Lower leg skin (tissue), 3 donors: ENCODE results near the gene PRRG3.

Experiments used
- CTCF ChIP-seq, 3 donors: fragments of 450-650 bp; IDR thresholded peaks; one replicate each; pipeline ENCODE4 v1.5.1; 2016; ENCODE audit warnings: antibody characterized with exemption in 3 of 3, mild to moderate bottlenecking in 3 of 3, moderate library complexity in 2 of 3
- POLR2A ChIP-seq, 2 donors: fragments of 450-650 bp; IDR thresholded peaks; one replicate each; pipeline ENCODE4 v1.6.1; 2016 to 2017; ENCODE audit warnings: antibody characterized with exemption in 2 of 2, mild to moderate bottlenecking in 1 of 2, moderate library complexity in 1 of 2

DNA sequence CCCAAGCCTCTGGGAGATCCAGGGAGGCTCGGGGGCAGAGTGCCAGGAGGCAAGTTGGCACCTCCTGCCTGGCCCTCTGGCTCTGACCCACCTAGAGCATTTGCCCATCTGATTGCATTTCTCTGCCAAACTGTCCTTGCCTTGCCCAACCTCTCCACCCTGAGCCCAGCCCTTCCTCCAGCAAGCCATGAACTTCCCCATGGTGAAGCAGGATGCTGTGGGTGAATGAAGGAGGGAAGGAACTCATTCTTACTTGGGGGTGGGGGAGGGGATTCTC lies 30.0 kb downstream of the PRRG3 start:
- TF ChIP-seq POLR2A (IDR thresholded peaks at IDR 0.05) (no peak), CTCF (IDR thresholded peaks at IDR 0.05) (no peak)
